Cardiac septum (tissue), 1 donor: ENCODE data around the gene HBS1L. TPM values are rescaled to one million over a fixed set of nuclear protein-coding genes. Genes with fewer than 3 reads are reported as not detected.

ENCODE experiments used
- DNase-seq: peaks from one replicate; pipeline ENCODE4 v3.0.0-alpha.2; 2020; ENCODE audit warnings: low spot score
- intact Hi-C: fragments of 100-400 bp; cut with DNase I; formaldehyde crosslinking; loops from one replicate; pipeline ENCODE4 v1.14.0; 2022
- total RNA-seq: library from RNA; stranded (reverse); fragmentation: NEBNext Ultra II Directional; extraction: Animal tissue kit (Norgen Biotek cat#: 25700); gene quantifications from one replicate; pipeline ENCODE4 v1.2.1, GENCODE V29; 2021
- donor health status: DM: no; HTN: no; CAD: no.

The HBS1L gene
- total RNA-seq, 1 donor from 2014 or later = 85.0 TPM

DNA sequence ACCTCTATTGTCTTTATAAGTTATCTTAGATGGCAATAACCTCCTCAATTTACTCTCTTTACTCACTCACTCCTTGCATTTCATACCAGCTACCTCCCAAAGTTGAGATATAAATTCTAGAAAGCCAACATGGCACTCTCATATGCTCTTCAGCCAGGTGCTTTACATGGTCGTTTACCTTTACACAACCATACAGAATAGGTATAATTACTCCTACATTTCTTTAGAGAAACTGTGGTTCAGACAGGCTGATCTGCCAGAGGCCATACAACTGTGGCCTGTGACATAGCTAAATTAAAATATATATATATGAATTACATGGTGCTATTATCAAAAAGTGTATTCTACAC, 45.7 kb downstream of the HBS1L start:
- intact Hi-C loops = no loop called here
- DNase-seq = no peak

DNA sequence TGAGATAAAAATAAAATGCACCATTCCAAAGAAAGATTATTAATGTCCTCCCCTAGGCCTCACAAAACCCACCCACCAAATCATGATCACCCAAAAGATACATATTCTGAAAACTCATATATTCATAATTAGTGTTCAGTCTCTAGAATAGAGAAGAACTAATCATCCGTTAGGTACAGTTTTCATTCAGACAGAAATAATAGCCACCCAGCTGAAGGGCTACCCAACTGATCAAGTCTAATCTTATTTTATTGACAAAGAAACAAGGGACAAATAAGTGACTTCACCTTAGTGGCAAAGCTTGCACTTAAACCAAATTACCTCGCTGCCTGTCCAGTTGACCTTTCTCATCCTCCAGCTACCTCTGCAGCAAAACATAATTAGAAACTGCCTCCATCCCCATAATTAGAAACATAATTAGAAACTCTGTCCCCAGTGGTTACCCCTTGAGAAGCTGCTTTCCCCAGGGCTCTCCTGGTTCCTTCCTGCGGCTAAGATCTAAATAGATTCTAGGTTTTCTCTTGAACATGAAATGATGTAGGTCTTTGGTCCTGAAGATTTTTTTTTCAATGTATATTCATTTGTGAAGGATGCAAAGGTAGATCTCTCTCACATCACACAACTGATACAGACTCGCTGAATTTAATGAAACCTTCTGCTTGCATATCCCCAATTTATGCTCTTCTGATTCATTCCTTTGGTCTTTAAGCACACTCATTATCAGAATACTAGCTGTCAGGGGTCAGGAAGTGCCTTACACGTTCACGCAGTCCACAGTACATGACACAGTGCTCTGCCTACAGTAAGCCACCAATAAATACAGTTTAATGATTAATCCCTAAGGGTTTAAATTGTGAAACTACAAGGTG, 46.3 kb downstream of the HBS1L start:
- DNase-seq = no peak
- intact Hi-C loops = no loop called here

DNA sequence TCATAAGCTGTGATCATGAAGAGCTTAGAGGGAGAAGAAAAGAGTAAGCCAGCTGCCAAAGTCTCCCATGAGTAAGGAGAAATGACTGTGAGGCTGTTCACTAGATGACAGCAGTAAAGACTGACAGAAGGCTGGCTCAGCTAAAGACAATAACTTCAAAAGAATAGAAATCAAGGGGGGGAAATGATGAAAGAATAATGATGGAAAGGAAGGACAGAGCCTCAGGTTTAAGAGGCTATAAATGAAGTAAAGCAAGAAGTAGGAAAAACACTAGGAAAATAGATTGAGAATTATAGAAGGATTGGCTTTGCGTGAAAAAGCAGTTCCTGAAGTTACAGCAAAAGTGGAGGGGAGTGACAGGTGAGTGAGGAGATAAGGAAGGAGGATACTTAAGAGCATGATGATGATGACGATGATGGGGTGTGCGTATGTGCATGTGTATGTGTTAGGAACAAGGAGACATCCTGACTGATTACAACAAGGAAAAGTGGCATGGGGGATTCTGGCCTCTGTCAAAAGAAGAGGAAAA, 48.2 kb downstream of the HBS1L start:
- intact Hi-C loops = no loop called here

DNA sequence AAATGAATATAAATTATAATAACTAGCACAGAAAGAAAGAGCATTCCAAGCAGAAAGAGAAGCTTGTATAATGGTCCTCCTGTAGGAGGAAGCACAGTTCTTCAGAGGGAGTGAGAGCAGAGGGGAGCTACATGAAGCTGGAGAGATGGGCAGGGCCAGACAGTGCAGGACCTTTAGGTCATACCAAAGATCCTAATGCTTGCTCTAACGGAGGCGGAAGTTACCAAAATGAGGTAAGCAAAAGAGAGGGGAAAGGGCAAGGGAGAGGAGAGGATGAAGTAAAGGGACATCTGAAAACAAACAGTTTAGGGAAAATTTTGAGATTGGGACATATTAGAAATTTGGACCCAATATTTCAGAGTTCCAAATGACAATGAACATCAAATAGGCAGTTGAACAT, 50.2 kb downstream of the HBS1L start:
- DNase-seq = no peak
- intact Hi-C loops = no loop called here

More for the DNA sequence above, 48.2 kb downstream of the HBS1L start:
- no peak for DNase-seq

DNA sequence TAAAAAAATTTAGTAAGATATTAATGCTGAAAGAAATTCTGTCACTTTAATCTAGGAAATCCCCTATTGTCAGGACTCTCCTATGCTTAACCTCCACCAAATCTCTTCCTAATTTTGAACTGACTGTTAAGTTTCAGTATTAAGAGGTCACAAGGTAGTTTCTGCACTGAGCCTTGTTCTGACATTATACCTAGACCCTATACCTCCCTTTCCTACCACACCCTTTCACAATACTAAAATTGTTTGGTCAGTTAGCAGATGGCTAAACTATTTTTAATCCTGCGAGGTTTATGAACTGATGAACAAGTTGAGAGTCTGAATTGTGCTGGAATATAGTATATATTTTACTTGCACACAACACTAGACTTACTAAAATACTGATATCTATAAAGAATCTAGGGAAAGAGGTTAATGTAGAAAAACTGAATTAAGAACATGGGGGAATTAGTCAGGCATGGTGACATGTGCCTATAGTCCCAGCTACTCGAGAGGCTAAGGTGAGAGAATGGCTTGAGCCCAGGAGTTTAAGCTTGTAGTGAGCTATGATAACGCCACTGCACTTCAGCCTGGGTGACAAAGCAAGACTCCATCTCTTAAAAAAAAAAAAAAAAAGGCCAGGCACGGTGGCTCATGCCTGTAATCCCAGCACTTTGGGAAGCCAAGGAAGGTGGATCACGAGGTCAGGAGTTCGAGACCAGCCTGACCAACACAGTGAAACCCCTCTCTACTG, 51.5 kb downstream of the HBS1L start:
- no peak for DNase-seq
- intact Hi-C loops = no loop called here

DNA sequence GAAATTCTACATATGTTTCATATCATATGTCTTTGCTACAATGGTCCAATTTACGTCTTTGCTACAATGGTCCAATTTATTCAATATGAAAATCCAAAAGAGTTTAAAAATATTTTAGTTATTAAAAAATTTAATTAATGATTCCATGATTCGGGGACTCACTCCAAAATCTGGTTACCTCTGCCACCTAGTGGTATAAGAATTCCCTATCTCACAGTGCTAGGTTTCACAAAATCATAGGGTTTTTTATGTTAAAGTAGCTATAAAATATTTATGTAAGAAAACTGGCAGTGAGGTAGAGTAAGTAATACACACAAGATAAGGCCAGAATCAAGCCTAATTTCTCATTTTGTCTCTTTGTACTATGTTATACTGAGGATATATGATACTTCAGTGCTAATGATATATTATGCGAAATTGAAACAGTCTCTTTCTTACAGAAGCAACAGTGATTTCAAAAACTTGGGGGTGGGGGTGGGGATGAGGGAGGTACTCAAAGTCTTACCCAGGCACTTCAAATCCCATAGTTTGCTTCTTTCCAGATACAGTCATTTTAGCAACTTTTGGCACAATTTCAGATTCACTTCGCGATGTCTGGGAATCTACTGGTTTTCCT, 52.3 kb downstream of the HBS1L start:
- intact Hi-C loops = no loop called here

DNA sequence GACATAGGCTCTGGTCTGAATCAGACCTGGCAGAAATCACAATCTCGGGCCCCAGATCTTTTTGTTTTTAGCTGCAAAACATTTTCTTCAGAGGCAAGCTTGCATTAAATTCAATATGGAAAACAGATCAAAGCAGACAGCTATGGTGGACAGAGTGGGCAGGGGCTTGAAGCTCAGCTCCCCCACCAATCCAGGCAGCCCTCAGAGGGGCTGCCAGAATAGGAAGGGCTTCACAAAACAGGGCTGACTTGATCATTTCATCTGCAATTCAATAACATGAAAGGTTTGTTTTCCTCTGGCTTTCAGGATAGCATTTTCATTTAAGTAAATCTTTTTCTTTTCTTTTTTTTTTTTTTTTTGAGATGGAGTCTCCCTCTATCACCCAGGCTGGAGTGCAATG, 55.5 kb downstream of the HBS1L start:
- DNase-seq = no peak
- intact Hi-C loops = no loop called here

More for the DNA sequence above, 52.3 kb downstream of the HBS1L start:
- DNase-seq = no peak

DNA sequence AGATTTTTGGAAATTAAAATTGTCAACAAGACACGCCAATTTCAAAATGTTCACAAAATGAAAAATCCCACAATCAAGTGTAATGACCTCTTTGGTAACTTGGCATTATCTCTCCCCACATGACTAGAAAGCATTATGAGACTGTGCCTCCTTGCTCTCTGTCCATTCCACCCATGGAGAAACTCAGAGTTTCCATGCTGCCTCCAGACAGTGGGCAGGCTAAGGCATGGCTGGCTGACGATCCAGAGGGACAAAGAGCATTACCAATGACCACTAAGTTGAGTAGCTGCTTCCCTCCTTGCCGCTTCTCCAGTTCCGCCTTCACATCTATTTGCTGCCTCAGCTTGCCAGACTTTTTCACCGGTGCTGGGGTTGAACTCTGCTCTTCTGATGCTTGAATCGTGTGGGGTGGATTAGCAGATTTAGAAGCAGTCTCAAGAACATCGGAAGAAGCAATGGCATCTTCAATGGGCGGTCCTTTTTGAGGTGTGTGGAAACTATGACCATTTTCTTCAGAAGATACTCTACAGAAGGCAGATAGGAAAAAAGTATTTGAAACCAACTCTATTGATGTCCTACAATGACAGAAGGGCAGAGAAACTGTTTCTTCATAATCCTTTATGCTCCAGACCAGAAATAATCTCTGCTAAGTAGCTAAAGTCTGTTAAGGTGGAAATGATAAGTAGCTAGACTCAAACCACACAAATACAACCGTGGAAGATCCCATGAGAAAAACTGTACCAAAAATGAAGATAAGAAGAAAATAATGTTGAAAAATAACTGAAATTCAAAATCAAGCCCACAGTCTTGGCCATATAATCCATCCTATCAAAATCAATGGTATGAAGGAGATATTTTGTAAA, 57.3 kb downstream of the HBS1L start:
- no peak for DNase-seq
- intact Hi-C loops = no loop called here

DNA sequence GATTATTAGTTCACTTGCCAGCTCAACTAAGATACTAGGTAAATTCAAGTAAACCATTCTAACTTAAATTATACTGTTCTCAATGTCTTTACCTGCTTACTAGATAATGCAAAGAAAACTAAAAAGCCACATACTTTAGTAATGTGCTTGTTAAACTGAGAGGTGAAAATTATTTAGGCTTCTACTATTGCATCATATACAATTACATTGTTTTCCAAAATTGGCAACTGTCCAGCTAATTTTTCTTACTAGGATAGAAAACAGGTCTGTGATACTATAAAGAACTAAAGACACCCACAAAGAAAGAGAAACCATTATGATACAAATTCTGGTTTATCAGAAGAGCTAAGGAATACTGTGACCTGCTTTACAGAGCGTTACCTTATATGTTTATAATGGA, 59.1 kb downstream of the HBS1L start:
- intact Hi-C loops = no loop called here
- no peak for DNase-seq

DNA sequence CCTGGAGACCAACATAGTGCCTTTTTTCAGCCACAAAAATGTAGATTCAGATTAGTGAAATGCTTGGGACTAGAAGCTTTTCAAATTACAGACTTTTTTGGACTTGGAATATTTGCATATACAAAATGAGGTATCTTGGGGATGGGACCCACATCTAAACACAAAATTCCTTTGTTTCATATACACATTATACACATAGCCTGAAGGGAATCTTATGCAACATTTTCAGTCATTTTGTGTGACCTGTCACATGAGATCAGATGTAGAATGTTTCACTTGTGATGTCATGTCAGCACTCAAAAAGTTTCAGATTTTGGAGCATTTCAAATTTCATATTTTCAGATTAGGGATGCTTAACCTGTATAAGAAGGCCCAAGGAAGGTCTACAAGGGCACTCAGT, 60.2 kb downstream of the HBS1L start:
- no peak for DNase-seq
- intact Hi-C loops = no loop called here

DNA sequence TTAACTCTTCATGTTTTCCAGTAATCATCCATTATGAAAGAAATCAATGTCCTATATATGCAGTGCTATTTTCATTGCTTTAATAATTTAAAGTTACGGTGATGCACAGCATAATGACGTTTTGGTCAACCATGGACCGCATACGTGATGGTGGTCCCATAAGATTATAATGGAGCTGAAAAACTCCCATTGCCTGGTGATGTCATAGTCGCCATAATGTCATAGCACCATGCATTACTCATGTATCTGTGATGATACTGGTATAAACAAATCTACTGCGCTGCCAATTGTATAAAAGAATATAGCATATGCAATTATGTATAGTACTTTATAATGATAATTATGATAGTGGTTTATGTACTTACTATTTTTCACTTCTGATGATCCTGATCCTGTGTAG, 62.5 kb downstream of the HBS1L start:
- intact Hi-C loops = no loop called here

DNA sequence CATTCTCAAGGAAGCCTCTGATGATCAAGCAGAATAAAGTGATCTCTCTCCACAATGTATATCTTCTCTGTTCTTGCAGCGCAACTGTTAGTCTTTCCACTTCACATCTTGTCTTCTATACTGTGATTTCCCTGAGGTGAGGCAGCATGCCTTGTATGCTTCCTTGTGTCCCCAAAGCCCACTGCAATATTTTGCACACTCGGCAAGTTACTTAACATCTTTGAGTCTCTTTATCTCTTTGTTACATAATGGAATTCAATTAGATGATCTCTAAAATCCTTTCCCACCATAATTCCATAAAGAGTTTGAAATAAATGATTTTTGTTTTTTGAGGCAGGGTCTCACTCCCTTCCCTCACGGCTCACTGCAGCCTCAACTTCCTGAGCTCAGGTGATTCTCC, 64.4 kb downstream of the HBS1L start:
- intact Hi-C loops = no loop called here
- no peak for DNase-seq

More for the DNA sequence above, 62.5 kb downstream of the HBS1L start:
- DNase-seq = no peak

DNA sequence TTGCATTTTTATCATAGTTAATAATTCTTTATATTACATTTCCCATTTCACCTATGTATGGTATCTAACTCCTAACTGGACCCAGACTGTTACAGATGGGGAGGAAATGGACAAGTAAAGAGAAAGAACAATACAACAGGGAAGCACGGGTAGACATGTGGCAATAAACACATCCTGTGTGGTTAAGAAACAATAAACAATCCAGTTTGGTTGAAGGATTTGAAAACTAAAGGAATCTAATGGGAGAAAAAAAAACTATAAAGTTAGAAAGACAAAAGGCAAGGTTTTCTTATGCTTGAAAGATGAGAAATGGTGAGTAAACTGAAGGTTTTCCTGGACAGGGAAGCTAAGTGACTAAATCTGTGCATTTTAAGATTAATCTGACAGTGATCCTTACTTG, 69.8 kb downstream of the HBS1L start:
- intact Hi-C loops = no loop called here
- DNase-seq = no peak

DNA sequence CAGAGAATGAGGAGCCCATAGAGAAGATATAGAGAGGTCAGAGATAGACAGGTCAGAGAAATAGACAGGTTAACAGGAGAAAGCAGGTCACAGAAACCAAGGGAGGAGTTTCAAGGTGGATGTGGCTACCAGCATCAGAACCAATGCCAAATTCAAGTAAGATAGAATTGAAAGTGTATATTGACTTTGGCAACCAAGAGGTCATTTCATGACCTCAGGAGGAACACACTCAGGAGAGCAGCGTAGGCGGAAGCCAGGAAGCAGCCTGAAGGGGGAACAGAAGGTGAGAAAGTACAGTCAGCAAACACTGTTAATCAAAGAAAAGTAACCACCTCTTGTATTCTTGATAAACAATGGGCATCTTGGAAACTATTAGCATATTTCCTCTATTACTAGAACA, 70.8 kb downstream of the HBS1L start:
- DNase-seq = no peak
- intact Hi-C loops = no loop called here

DNA sequence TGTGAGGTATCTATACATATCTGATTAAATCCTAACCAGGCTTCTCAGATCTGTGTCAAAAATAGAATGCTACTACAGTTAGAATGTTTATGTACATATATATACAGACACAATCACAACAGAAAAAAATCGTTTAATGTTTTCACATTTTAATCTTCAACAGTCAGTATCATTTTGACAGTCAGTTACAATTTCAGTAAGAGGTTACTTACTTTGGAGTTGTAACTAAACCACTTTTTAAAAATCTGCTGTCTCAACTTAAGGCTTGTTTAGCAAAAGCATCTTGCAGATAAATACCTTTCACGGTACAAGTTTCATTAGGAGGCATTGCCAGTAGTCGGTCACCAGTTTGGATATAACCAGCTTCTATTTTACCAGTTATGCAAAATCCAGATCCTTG, 72.5 kb downstream of the HBS1L start:
- DNase-seq = no peak
- intact Hi-C loops = no loop called here

DNA sequence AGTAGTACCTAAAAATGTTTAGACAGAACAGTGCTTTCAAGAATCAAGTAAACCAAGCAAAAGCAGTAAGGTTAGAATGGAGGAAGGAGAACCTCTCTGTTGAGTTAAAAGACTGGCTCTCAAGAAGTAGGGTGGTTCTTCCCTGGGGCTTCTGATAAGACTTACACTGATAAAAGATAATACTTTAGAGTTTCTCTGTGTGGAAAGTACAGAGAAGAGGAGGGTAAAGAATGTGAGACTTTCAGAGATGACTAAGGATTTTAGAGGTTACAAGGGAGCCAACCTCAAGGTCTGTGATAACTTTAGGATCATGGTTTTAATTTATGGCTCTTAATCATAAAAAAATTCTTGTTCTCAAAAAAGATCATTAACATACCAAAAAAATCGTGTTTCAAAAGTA, 73.8 kb downstream of the HBS1L start:
- DNase-seq = no peak
- intact Hi-C loops = no loop called here

DNA sequence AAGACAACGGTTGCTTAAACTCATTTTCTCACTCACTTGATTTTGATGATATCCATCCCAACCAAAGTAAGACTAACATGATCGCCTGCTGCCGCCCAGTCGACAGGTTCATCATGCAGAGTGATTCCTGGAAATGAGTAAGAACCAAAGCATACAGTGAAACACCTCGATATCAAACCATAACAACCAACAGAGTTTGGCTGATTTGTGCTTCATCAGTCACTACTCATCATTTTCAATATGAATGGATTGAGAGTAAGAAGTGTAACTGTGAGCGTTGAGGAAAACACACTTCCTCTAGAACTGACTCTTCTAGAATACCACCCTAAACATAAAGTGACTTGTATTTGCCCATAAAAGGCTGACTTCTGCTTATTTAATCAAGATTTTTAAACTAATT, 75.5 kb downstream of the HBS1L start:
- intact Hi-C loops = no loop called here
- no peak for DNase-seq

DNA sequence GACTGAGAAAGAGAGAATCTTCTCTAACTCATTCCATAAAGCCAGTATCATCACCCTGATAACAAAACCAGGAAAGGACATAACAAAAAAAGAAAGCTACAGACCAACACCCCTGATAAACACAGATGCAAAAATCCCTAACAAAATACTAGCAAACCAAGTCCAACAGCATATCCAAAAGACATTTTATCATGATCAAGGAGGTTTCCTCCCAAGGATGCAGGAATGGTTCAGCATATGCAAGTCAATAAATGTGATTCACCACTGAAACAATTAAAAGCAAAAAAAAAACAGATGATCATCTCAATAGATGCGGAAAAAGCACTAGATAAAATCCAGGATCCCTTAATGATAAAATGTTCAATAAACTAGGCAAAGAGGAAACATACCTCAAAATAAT, 80.3 kb downstream of the HBS1L start:
- no peak for DNase-seq
- intact Hi-C loops = no loop called here

DNA sequence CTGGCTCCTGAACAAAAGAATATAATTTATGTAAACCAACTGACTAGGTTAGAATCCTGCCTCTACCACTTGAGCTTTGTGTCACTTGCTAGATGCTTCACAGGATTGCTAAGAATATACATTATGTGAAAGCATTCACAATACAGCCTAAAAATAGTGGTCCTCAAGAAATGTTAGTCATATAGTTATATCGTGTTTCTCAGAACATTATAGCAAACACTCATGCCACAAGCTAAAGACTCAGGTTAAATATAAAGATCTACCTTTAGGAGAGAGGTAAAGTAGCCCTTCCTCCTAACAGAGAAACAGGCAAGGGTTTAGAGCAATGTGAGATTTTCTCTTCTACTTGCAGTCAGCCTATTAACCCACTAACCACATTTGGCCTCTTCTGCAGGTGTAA, 86.9 kb downstream of the HBS1L start:
- intact Hi-C loops = no loop called here
- DNase-seq = no peak
